Liver (tissue), 3 donors: ENCODE results near the gene TTC7B.

Experiments
- CTCF ChIP-seq: fragments of 150-350 bp; IDR thresholded peaks from 2 replicates; pipeline ENCODE4 v1.5.1; 2017; ENCODE audit warnings: improper control_type of control experiment, low read depth, low read length; ENCODE audit not compliant: missing input control
- FOXA2 ChIP-seq: IDR thresholded peaks from 2 replicates; pipeline ENCODE4 v1.6.1; 2016; ENCODE audit warnings: antibody characterized with exemption
- RAD21 ChIP-seq, 2 donors: IDR thresholded peaks; 2 replicates each; pipeline ENCODE4 v1.6.1; 2016; ENCODE audit warnings: antibody characterized with exemption in 2 of 2, mild to moderate bottlenecking in 2 of 2
- REST ChIP-seq: IDR thresholded peaks from 2 replicates; pipeline ENCODE4 v1.6.1; 2016; ENCODE audit warnings: antibody characterized with exemption, mild to moderate bottlenecking
- SP1 ChIP-seq: IDR thresholded peaks from 2 replicates; pipeline ENCODE4 v1.6.1; 2018; ENCODE audit warnings: antibody characterized with exemption, mild to moderate bottlenecking
- ZBTB33 ChIP-seq: IDR thresholded peaks from 2 replicates; pipeline ENCODE4 v1.6.1; 2016; ENCODE audit warnings: antibody characterized with exemption
- donor health status: healthy.
- donor health status: healthy.

- TF ChIP-seq CTCF (no peak), SP1 (no peak), FOXA2 (no peak), ZBTB33 (no peak), RAD21 (IDR thresholded peaks at IDR 0.05) (no peak), REST (no peak)
Observed at GRCh38 chr14:90610346-90611040, 205.7 kb downstream of the TTC7B start.
